ENCODE results near the gene MLEC.
A peak's percentile ranks its signal among the peaks of the same experiment; 100 is the strongest.

The MLEC gene

DNA sequence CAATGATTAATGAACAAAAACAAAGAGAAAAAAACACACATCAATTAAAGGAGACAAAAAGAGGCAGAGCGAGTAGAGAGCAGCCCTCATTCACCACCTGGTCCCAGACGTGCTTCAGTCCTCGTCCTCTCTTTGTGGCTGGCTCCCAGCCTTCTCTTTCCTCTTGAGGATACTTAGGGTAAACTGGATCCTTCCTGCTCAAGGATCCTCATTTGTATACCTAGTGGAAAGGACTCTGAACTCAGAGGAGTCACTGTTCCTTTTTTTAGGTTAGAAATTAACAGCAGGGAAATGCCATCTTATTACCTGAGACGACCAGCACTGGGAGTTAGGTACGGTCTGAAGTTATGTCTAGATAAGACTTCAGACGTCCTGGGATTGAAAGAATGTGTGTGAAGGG lies 9.7 kb downstream of the MLEC start:
- no peak for DNase-seq

DNA sequence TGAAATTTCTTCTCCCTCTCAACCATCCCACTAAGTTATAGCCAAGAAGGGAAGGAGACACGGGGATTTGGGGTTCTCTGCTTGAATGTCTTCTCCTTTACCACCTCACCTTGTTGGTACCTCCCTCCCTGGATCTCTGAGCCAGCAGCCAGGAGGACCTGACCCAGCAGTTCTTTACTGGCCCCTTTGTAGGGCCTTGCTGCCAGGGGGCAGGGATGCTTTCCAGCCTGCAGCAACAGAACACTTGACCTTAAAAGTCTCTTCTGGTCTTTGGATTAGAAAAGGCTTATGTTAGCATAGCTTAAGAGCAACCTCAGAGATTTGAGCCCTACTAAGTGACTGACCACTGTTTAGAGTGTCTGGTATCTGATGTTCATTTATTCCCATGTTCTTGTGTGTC lies 10.4 kb downstream of the MLEC start:
- DNase-seq = no peak

DNA sequence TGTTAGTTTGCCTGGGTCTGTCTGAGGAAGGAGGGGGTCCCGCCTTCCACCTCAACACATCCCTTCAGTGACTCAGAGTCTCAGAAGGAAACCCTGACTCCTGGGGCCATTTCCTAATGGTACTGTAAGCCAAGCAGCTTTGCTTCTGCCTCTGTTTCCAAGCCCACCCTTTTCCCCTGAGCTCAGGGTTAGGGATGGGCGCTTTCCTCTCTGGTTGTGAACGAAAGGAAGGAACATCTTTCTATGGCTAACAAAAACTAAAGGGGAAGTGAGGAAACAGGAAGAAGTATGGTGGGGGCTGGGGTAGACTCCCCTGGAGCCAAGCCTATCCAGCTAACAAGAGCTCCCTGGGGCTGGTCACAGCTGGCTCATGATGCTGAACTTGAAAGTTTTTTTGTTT lies 11.7 kb downstream of the MLEC start:
- no peak for DNase-seq

DNA sequence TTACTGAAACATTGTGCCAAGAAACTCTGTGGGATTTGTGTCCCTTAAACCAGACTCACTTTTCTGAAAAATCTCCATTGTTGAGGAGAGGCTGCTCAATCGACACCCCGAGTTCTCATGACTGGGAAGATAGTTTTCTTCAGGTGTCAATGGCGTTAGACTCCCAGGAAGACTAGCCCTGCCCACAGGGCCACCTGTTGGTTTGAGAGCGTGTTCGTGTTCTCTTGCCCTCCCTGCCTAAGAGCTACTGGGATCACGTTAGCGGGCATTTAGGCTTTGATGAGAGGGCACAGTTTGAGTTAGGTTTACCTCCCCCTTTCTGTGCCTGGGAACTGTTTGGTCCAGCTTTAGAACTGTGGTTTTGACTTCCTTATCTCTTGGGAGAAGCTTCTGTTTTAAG lies 12.6 kb downstream of the MLEC start:
- DNase-seq = no peak

DNA sequence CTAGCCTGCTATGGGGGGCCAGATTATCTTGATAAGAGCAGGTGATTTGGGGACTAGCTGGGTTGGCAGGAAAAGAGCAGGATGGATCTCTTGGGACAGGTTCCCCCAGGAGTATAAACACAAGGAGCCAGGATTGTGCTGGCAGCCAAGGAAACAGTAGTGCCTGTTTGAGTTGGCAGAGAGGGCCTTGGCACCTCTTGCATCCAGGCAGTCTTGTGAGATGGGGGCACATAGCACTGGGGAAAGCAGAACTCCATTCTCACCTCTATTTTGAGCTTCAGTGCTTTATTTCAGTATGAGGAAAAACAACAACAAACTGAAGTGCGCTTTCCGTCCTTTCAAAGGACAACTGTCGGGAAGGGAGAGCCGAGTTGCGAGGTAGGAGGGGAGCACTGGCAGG lies 13.9 kb downstream of the MLEC start:
- DNase-seq = no peak

DNA sequence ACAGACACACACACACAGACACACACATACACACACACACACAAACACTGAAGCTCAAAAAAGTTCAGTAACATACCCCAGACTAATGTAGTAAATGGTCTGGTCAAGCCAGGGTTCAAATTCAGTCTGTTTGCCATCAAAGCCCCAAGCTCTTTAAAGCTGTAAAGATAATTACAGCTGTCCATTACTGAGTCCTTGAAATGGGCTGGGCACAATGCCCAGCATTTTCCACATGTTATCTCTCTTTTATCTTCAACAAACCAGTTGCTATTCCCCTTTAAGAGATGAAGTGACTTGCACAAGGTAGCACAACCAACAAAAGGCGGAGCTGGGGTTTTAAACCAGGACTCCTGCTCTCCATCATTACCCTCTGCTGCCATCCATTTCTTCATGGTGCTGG lies 15.7 kb downstream of the MLEC start:
- DNase-seq = no peak

DNA sequence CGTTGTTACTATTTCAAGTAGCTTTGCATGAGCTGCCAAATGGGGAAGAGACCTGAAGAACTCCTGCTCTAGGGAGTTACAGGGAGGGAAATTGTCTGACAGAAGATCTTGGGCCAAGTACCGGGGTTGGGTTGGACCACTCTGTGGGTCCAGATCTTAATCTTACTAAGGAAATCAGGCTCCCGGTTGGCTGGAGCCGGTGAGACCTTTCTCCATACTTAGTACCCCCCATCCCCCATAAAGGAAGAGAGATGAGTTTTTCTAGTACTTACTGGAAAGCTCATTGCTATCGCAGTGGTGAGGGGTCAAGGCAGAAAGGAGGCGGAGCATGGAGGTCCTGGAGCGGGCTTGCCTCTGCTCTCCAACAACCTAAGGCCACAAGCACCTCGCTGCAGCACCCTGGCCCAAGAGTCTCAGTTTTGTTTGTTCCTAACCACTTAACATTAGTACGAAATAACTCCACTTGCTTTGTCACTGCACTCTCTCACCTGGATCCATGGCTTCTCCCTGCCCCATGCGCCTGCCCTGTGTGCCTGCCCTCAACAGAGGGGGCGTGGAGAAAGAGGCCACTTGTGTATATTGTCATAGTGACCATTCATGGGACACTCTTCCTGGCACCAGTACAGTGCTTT lies 16.5 kb downstream of the MLEC start:
- no peak for DNase-seq

DNA sequence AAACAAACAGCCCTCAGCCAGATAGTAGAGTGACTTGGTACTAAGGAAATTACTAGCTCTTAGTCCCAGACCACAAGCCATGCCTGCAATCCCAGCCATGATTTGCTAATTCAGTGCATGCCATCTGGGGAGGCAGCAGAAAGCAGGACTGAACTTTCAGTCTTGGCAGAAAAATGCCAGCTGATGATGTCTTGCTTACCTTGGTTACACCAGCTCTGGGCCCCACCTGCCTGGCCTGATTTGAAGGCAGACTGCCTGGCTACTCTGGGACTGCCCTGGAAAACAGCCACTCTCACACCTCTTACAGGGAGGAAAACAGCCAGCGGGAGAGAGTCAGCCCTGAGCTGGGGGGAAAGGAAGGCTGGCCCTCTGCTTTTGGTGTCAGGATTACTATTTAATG lies 18.7 kb downstream of the MLEC start:
- no peak for DNase-seq

DNA sequence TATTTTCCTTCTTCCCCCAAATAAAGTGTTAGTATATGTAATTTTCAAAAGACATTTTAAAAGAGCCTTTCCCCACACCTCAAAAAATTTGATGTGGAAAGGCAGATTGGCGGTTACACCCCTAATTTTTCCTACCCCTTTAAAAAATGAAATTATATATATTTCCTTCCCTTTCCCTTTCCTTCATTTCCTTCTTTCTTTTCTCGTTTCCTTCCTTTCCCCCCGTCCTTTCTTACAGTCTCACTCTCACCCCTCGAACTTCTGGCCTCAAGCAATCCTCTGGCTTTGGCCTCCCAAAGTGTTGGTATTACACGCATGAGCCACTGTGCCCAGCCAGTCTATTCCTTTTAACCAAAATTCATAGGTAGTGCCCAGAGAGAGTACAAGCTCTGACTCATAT lies 19.1 kb downstream of the MLEC start:
- DNase-seq = no peak

DNA sequence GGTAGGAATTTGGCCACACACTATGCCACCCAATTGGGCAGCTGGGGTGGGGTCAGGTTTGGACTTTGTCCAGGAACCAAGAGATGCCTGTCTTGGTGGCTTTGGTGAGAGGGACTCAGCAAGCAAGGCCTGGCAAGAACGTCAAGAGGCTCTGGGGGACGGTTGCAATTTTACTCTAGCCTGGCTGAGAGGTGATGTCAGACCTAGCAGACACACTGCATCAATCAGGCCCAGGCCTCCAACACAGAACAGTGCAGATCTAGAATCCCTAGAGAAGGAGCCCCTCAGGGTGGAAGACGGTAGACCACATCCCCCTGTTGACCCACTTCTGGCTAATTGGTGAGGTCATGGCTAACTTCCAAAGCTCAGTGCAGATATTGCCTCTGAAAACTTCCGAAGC lies 21.7 kb downstream of the MLEC start:
- DNase-seq = no peak

DNA sequence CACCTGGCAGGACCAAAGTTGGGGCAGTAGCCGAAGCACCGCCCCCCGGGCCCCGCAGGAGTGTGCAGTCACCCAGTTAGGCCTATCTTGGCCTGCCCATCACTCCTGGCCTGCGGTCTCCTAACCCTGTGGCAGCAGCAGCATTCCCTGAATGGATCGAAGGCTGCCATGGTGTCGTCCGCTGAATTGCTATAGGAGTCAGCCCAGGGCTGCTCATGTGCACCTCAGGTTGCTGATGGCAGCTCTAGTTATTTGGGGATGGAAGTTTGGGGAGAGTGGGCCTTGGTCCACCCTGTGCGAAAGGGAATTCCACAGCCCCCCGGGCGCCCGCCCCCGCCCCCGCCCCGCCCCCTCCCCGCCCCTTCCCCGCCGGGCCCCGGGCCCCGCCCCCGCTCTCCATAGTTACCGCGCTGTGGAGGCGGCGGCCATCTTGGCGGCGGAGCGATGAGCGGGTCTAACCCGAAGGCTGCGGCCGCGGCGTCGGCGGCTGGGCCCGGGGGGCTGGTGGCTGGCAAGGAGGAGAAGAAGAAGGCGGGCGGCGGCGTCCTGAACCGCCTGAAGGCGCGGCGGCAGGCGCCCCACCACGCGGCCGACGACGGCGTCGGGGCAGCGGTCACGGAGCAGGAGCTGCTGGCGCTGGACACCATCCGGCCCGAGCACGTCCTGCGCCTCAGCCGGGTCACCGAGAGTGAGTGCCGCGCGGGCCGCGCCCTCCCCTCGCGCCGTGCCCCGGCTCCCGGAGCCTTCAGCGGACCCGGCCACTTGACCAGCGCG lies 23.3 kb downstream of the MLEC start, which contains the start of gene UNC119B:
Gene UNC119B, plus strand, starts transcription at position 428 of the 774 bp plus-strand sequence. Its CDS starts 17 bp downstream, at position 445.
- peak; percentile 82 for DNase-seq

DNA sequence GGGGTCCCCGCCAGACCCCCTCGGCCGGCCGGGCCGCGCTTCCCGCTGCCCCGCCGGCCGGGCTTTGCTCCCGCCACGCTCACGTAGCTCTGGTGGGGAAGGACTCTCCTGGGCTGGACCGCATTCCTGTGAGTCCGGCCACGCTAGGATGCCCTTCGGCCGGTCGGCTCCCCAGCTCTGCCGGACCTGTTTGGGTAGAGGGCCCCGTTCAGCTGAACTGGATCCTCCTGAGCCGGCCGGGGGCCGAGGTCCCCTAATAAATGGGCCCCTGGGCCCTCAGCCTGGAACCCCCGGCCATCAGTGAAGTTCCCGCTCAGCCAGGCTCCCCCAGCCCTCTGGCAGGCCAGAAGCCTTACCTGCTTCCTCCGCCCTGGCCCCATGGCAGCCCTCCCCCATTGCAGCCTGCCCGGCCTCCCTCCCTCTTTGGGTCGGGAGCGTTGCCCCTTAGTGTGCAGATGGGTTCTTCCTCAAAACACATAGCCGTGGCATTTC lies 23.9 kb downstream of the MLEC start:
- DNase-seq = peak; percentile 19

DNA sequence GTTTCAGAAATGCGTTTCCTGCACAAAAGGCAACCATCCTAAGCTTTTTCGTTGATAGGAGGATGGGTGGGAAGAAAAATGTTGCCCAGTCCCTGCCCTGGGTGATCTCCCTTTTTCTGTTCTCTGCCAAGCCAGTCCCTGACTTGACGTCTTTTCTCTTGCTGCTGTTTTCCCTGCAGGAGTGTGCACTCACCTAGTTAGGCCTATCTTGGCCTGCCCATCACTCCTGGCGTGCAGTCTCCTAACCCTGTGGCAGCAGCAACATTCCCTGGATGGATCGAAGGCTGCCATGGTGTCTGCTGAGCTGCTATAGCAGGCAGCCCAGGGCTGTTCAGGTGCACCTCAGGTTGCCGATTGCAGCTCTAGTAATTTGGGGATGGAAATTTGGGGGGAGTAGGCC lies 24.5 kb downstream of the MLEC start:
- DNase-seq = no peak

DNA sequence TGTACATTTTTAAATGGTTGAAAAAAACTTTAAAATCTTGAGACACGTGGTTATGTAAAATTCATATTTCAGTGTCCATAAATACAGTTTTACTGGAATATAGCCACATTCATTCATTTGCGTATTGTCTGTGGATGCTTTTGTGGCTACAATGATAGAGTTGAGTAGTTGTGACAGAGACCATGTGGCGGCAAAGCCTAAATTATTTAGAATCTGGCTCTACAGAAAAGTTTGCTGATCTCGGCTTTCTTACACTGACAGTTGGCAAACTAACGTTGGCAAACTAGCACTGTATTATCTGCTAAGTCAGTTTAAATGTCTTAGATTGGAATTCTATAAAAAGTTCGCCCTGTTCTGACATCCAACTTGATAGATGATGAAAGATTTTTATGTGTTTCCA lies 25.7 kb downstream of the MLEC start:
- no peak for DNase-seq

DNA sequence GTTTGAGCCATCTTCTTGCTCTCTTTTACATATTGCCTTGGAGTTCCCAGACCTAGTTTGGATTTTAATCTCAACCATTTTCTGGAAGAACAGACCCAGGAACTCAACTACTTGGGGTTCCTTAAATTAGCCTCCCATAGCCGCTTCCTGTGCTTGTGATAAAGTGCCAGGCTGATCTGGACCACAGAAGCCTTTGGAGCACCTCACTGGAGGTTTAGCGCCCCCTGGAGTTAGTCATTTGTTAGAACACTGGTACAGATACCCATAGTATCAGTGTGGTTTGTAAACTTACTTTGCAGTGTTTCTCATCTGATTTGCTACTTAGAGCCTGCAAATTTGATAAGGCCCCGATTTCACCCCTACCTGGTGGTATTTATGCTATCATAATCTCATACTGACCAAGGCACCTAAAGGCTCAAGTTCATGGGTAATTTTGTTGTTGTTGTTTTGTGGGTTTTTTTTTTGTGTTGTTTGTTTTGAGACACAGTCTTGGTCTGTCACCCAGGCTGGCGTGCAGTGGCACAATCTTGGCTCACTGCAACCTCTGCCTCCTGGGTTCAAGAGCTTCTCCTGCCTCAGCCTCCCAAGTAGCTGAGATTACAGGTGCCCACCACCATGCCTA lies 27.0 kb downstream of the MLEC start:
- DNase-seq = peak; percentile 61

DNA sequence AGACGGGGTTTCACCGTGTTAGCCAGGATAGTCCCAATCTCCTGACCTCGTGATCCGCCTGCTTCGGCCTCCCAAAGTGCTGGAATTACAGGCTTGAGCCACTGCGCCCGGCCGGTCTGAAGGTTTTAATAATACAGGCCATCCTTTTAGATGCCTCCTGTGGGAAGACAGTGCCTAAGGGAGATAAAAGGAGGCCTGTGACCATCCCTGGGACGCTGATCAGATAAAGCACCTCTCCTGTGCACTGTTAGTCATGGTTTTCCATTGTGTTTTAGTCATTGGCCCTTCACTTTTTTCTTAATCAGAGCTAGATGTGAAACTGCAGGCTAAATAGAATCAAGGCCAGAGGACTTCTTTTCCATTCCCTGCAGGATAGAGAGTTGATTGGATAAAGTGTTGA lies 31.1 kb downstream of the MLEC start:
- no peak for DNase-seq

DNA sequence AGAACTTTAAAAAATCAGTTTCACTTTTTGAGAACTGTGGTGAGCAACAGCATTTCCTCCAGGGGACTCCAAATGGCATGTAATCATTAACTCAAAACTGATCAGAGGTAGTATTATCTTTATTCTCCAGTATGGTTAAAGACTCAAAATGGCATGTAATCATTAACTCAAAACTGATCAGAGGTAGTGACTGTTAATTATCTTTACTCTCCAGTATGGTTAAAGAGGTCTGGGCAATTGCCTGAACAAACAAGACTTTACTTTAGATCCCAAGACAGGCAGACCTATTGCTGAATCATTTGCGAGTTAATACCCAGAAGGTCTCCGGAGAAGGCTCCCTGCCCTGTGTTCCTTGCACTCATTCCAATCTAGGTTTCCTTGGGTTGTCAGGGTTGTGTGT lies 32.1 kb downstream of the MLEC start:
- DNase-seq = no peak

DNA sequence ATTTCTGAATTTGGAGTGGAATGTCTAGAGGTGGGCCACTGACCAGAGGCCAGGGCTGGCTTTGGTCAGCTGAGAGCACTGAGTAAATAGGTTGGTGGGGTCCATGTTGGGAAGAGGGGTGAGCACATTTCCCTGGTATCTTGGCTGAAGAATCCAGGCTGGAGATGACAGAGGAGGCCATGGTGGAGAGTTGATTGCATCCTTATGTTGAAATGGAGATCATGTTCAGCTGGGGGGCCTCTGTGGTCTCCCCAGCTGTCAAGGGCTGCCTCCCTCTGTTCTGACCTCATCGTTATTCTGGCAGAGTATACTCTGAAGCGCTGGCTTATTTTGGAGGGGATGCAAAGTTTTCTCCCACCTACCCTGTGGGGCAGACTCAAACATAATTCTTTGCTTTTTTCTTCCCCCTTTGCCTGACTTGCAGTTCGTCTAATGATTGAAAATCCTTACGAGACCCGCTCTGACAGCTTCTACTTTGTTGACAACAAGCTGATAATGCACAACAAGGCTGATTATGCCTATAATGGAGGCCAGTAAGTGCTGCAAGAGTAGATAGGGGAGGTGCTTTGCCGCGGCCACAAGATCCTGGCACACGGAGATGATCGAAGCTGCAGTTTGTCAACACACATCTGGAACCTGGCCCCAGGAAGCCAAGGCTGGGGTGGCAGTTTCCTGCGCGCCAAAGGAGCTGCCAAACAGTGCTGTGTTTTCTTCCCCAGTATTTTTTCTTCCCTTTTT lies 32.7 kb downstream of the MLEC start:
- no peak for DNase-seq

DNA sequence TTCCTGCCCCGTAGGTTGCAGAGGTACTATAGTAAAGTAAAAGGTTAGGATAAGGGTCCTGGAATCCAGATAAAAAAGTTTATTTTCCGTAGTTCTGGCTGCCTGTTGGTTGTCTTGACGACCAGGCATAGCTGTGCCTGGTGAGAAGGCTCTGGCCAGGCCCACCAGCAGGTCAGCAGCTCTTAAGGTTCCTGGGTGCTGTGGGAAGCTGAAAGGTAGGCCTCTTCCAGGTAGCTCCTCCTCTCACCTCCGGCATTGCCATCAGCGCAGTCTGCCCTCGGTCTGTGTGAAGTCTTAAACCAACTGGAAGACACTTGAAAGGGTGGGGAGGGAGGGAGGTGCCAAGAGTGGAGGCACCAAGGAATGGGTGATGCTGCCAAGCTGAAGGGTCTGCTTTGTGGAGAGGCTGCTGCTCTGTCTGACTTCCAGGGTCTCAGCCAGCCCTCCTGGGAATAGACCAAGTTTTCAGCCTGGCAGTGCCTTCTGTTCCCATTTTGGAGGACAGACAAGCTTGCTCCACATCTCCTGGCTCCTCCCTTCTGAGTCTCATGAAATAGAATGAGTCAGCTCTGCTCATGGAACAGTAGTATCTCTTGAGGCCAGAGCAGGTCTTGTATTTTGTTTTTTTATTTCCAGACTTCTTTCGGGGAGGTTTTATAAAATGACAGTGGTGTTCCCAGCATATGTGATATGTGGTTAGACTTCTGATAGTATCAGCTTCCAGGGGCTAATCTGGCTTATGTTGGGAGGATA lies 33.5 kb downstream of the MLEC start:
- DNase-seq = no peak

DNA sequence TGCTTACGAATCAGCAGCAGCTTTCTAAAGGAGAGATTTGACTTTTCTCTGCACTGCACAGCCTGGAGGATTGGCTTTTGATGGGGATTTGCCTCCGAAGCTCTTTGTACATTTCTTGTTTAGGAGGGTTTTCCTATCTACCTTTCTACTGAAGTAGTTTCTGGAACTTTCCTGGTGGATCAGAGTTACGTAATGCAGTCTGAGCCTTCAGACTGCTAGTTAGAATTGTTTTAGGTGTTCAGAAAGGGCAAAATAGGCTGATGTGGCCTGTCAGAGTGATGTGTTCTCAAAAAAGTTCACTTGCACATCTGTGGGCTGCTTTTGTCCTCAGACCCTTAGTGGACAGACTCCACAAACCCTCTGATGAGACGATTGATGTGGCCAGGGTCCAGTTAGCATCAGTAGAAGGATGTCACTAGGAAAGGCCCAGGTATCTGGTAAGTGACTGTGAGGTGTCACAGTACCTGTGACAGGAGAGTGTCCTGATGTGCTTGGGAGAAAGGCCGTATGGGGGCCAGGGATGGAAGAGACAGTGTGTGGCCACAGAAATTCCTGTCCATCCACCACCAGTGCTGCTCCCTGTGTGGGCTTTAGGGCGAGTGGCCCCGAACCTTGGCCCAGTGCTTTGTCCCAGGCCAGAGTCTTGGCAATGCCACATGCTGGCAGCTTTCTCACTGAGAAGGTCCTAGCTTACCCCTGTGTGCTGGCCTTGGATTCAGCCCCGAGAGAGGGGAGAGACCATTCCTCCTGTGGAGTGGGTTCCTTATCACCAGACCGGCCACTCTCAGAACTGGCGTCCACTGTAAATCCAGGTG lies 34.2 kb downstream of the MLEC start:
- DNase-seq = no peak

DNA sequence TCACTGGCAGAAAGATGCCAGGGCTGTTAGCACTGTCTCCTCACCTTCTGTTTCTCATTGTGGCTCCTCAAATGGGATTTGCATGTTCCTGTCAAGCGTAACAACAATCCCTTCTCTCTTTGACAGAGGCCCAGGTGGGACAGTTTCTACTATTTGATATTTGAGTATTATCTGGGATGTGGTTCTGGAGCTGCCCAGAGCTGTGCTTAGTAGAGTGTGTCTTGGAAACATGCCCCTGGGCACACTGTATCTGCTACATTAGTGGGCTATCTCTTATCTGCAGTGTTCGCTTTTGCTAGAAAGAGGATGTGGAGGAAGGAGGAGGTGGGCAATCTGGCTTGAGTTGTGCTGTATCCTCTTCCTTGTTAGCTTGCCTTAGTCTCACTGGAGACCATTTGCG lies 34.9 kb downstream of the MLEC start:
- DNase-seq = no peak

DNA sequence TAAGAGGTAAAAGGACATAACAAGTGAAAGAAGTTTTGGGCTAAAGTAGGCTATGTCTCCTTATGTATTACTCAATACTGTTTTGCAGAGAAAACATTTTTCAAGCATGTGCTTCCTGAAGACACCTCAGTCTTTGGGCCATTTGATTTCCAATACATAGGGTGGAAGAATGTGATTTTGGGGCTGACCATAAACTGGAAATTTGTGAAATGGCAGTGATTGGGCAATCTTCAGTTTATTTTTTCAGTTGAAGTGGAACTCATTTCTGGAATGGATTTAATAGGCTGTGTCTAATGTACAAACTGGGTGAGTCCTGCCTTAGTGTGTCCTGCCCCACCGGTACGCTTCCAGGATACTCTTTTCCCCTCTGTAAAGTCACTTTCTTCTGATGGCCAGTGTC lies 35.8 kb downstream of the MLEC start:
- no peak for DNase-seq

All from activated naive CD4-positive, alpha-beta T cell treated with anti-CD3 and anti-CD28 coated beads, Interleukin-2, amount 50 U/mL, for 16 hours (primary cell).